ENCODE measurements around the gene BANF2.

- TF ChIP-seq CTCF (IDR thresholded peaks at IDR 0.05) = no peak
- TF ChIP-seq POLR2AphosphoS5 (IDR thresholded peaks at IDR 0.05) = no peak
- TF ChIP-seq POLR2A (IDR thresholded peaks at IDR 0.05) = no peak
- no peak for TF ChIP-seq EP300 (IDR thresholded peaks at IDR 0.05)
Observed at GRCh38 chr20:17749626-17749977, 49.8 kb downstream of the BANF2 start.

All from suprapubic skin (tissue), 4 donors.